22Rv1 (cell line): ENCODE results near the gene TMEM200C.

Experiments
- CTCF ChIP-seq: fragments of 450-650 bp; IDR thresholded peaks from 2 replicates; pipeline ENCODE4 v1.5.1; 2017; ENCODE audit warnings: mild to moderate bottlenecking
- ZFX ChIP-seq: fragments of 450-650 bp; IDR thresholded peaks from 2 replicates; pipeline ENCODE4 v1.6.1; 2017; ENCODE audit warnings: antibody characterized with exemption, borderline replicate concordance

GRCh38 chr18:5872886-5873285, 22.4 kb downstream of the TMEM200C start:
- TF ChIP-seq CTCF (no peak), ZFX (no peak)
